Stomach (tissue), 4 donors: ENCODE measurements around the gene PTPN7.

Experiments used
- POLR2A ChIP-seq, 4 donors: fragments of 450-650 bp; IDR thresholded peaks; one replicate each; pipeline ENCODE4 v1.6.1; 2016; ENCODE audit warnings: antibody characterized with exemption in 4 of 4, control low read depth in 2 of 4, mild to moderate bottlenecking in 1 of 4, moderate library complexity in 1 of 4
- POLR2AphosphoS5 ChIP-seq, 3 donors: sonication (generic); formaldehyde crosslinking; IDR thresholded peaks; one replicate each; pipeline ENCODE4 v1.6.1; 2016; ENCODE audit warnings: antibody characterized with exemption in 3 of 3
- TF ChIP-seq, protein P1 (sequence below), 7 experiments: fragments of 450-650 bp in 4 of 7; fragments of 200-600 bp in 3 of 7; sonication (generic) in 3 of 7; IDR thresholded peaks; one replicate each; pipeline ENCODE4 v1.5.1; 2016 to 2019; ENCODE audit warnings: antibody characterized with exemption in 7 of 7, control low read depth in 2 of 7, mild to moderate bottlenecking in 1 of 7

DNA sequence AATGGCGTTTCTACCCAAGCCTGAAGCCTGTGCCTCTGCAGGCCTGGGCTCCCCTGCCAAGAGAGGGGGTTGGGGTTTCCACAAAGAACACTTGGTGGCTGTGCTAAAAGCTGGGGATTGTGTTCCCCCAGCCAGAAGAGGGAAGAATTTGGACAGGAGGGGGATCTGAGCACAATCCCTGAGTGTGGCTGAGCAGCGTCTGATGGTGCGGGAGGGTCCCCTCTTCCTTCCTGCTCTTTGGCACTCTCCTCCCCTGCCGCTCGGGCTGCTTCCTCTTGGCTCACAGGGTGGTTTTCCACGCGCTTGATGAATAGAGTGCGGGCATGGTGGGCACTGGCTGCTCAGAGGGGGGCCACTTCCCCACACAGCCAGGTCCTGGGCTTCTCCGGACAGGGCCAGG lies 34.0 kb downstream of the PTPN7 start:
- TF ChIP-seq, protein P1, sequence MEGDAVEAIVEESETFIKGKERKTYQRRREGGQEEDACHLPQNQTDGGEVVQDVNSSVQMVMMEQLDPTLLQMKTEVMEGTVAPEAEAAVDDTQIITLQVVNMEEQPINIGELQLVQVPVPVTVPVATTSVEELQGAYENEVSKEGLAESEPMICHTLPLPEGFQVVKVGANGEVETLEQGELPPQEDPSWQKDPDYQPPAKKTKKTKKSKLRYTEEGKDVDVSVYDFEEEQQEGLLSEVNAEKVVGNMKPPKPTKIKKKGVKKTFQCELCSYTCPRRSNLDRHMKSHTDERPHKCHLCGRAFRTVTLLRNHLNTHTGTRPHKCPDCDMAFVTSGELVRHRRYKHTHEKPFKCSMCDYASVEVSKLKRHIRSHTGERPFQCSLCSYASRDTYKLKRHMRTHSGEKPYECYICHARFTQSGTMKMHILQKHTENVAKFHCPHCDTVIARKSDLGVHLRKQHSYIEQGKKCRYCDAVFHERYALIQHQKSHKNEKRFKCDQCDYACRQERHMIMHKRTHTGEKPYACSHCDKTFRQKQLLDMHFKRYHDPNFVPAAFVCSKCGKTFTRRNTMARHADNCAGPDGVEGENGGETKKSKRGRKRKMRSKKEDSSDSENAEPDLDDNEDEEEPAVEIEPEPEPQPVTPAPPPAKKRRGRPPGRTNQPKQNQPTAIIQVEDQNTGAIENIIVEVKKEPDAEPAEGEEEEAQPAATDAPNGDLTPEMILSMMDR (IDR thresholded peaks at IDR 0.05): no peak
- TF ChIP-seq POLR2AphosphoS5 (IDR thresholded peaks at IDR 0.05) (no peak), POLR2A (IDR thresholded peaks at IDR 0.05) (no peak)
